ENCODE data around the gene DOCK1. TPM values are rescaled to one million over a fixed set of nuclear protein-coding genes. Genes with fewer than 3 reads are reported as not detected.

DOCK1 gene
- total RNA-seq, 2 experiments from 2014 or later, result 0.13 TPM; not detected in 1

DNA sequence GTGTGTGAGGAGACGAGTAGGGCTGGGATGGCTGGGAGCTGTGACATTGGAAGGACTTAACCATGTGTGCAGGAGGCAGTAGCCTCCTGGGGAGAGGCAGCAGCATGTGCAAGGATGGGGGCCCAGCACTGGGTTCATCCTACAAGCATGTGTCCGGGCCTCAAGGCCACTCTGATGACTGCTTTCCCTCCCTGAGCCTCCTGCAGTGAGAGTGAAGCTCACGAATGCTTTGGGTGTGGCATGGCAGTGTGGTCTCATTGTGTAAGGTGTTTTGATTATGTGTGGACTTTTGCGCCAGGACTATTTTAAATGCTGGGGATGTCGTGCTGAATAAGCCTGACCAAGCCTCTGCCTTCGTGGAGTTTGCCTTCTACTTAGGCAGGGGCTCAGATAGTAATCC lies 413.2 kb downstream of the DOCK1 start:
- H3K4me3 Mint-ChIP-seq, result no peak overlapping the region
- no peaks in the 10 kb centered on the region for H3K4me1 Mint-ChIP-seq
- no peak overlapping the region for H3K27ac Mint-ChIP-seq
- no peak for DNase-seq
- ChIA-PET POLR2A (no interaction called here), CTCF (no interaction called here)
- H3K27me3 Mint-ChIP-seq, result no peaks in the 10 kb centered on the region
- H3K36me3 Mint-ChIP-seq (ENCODE audit: low read depth), result no peaks in the 10 kb centered on the region
- no peaks in the 10 kb centered on the region for H3K9me3 Mint-ChIP-seq

DNA sequence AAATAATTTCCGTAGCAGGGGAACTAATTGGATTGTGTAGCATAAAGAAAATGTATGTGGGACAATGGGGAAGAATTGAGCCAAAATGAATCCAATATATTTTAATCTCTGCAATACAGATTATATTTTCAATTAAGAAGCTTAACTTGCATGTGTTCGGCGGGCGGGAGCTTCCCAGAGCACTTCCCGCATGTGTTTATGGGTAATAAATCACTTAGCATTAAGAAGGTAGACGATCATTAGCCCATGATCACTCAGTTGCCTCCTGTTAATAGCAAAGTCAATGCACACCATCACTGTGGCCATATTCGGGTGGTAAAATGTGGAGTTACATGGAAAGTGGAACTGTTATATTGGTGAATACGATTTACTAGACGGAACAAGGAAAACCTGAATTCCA lies 414.0 kb downstream of the DOCK1 start:
- ChIA-PET POLR2A (no interaction called here), CTCF (no interaction called here)
- Mint-ChIP-seq H3K27ac (no peak overlapping the region), H3K36me3 (ENCODE audit: low read depth) (no peaks in the 10 kb centered on the region), H3K9me3 (no peaks in the 10 kb centered on the region), H3K4me3 (no peak overlapping the region), H3K27me3 (no peaks in the 10 kb centered on the region), H3K4me1 (no peaks in the 10 kb centered on the region)
- DNase-seq, result no peak

DNA sequence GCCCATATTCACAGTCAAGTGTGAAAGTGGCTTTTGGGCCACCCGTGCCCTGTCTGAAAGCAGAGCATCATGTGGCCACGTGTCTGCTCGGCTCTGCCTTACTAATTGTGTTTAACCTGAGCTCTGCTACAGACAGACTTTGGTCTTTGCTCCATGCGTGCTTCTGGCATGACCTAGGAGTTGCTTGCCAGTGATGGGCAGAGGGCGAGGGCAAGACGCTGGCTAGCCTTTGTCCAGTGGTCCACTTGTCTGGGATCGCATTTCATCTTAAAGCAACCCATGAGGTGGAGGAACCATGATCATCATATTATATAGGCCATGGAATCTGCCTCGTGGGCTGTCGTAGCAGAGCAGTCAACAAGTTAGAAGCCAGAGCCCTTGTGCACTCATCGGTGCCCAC lies 414.5 kb downstream of the DOCK1 start:
- Mint-ChIP-seq H3K9me3 (no peaks in the 10 kb centered on the region), H3K4me1 (no peaks in the 10 kb centered on the region), H3K4me3 (no peak overlapping the region), H3K36me3 (ENCODE audit: low read depth) (no peaks in the 10 kb centered on the region), H3K27ac (no peak overlapping the region), H3K27me3 (no peaks in the 10 kb centered on the region)
- ChIA-PET CTCF (no interaction called here), POLR2A (no interaction called here)
- DNase-seq, result no peak

DNA sequence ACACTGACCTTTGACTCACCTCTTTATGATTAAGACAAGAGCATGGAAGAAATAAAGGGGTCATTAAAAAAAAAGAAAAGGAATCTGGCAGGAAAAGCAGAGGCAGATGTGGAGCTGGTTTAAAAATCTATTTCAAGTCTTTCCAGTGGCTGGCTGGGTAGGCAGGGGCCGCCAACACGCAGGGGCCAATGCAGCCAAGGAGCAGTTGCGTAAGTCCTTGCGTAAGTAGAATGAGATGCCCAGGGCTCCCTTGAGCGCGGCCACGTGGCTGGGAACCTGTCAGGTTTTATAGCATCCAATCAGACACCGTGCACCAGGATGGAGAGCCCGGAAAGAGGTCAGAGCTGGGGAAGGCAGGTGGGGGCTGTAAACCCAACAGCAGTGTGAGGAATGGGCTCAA lies 414.9 kb downstream of the DOCK1 start:
- no peaks in the 10 kb centered on the region for H3K36me3 Mint-ChIP-seq (ENCODE audit: low read depth)
- CTCF ChIA-PET, result no interaction called here
- no peaks in the 10 kb centered on the region for H3K4me1 Mint-ChIP-seq
- POLR2A ChIA-PET, result no interaction called here
- H3K9me3 Mint-ChIP-seq, result no peaks in the 10 kb centered on the region
- H3K27ac Mint-ChIP-seq, result no peak overlapping the region
- H3K27me3 Mint-ChIP-seq, result no peaks in the 10 kb centered on the region
- no peak for DNase-seq
- no peak overlapping the region for H3K4me3 Mint-ChIP-seq

DNA sequence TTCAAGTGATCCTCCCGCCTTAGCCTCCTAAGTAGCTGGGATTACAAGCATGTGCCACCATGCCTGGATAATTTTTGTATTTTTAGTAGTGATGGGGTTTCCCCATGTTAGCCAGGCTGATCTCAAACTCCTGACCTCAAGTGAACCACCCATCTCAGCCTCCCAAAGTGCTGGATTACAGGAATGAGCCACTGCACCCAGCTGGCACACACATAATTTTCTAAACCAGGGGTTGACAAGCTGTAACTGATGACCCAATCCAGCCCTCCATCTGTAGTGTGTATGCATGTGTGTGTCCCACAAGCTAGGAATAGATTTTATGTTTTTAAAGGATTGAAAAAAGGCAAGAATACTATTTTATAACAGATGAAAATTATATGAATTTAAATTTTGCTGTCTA lies 417.1 kb downstream of the DOCK1 start:
- Mint-ChIP-seq H3K4me1 (no peaks in the 10 kb centered on the region), H3K4me3 (no peak overlapping the region), H3K36me3 (ENCODE audit: low read depth) (no peaks in the 10 kb centered on the region), H3K27me3 (no peaks in the 10 kb centered on the region), H3K9me3 (no peaks in the 10 kb centered on the region), H3K27ac (no peak overlapping the region)
- DNase-seq, result no peak
- POLR2A ChIA-PET, result no interaction called here
- CTCF ChIA-PET, result interaction anchor here (0.9 kb wide), 1 partner anchor 15 kb away, joined by 3 read pairs; no protein-coding TSS in a partner anchor

DNA sequence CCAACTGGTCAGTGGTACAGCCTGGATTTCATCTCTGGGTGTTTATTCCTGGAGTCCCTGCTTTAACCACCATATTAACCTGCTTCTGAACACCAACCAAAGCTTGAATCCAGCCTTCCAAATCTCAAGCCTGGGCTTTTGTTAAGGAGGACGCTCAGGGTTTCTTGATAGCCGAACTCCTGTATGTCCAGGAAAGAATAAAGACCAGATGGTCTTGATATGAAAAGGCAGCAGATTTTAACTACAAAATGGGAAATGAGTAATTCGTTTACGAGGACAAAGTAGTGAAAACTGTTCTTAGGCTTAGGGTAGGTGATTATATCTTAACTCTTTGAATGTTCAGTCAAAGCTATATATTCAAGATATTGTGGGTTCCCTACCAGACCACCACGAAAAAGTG lies 420.3 kb downstream of the DOCK1 start:
- Mint-ChIP-seq H3K4me3 (no peak overlapping the region), H3K4me1 (no peaks in the 10 kb centered on the region), H3K36me3 (ENCODE audit: low read depth) (no peaks in the 10 kb centered on the region), H3K27ac (no peak overlapping the region), H3K27me3 (no peaks in the 10 kb centered on the region), H3K9me3 (no peaks in the 10 kb centered on the region)
- ChIA-PET POLR2A (no interaction called here), CTCF (interaction anchor here (1.0 kb wide), 1 partner anchor 161 kb away, joined by 3 read pairs; no protein-coding TSS in a partner anchor)
- no peak for DNase-seq

DNA sequence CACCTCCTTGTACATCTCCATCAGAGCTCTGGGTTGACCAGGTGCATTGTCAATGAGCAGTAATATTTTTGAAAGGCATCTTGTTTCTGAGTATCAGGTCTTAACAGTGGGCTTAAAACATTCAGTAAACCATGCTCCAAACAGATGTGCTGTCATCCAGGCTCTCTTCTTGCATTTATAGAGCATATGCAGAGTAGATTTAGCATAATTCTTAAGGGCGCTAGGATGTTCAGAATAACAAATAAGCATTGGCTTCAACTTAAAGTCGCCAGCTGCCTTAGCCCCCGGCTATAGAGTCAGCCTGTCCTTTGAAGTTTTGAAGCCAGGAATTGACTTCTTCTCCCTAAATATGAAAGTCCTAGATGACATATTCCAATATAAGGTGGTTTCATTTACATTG lies 421.7 kb downstream of the DOCK1 start:
- ChIA-PET POLR2A (no interaction called here), CTCF (no interaction called here)
- no peaks in the 10 kb centered on the region for H3K4me1 Mint-ChIP-seq
- no peaks in the 10 kb centered on the region for H3K27me3 Mint-ChIP-seq
- H3K27ac Mint-ChIP-seq, result no peak overlapping the region
- DNase-seq, result no peak
- no peaks in the 10 kb centered on the region for H3K36me3 Mint-ChIP-seq (ENCODE audit: low read depth)
- no peaks in the 10 kb centered on the region for H3K9me3 Mint-ChIP-seq
- H3K4me3 Mint-ChIP-seq, result no peak overlapping the region

DNA sequence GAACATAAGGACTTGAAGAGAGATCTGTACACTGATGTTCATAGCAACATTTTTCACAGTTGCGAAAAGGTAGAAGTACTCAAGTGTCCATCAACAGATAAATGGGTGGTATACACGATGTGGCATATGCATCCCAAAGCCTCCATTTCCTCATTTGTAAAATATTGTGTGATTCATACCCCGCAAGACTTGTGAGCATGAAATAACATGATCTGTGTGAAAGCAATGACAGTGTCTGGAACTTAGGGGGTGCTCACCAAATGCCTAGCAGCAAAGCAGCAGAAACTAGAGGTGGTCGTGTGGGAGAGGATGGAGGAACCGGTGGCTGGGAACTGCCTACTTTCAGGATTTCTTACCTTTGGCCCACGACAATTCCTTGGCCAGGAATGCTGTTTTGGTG lies 426.5 kb downstream of the DOCK1 start:
- H3K4me3 Mint-ChIP-seq, result no peak overlapping the region
- no peaks in the 10 kb centered on the region for H3K27me3 Mint-ChIP-seq
- POLR2A ChIA-PET, result no interaction called here
- no peaks in the 10 kb centered on the region for H3K36me3 Mint-ChIP-seq (ENCODE audit: low read depth)
- H3K9me3 Mint-ChIP-seq, result no peaks in the 10 kb centered on the region
- DNase-seq, result no peak
- H3K27ac Mint-ChIP-seq, result no peak overlapping the region
- no peaks in the 10 kb centered on the region for H3K4me1 Mint-ChIP-seq
- CTCF ChIA-PET, result no interaction called here

DNA sequence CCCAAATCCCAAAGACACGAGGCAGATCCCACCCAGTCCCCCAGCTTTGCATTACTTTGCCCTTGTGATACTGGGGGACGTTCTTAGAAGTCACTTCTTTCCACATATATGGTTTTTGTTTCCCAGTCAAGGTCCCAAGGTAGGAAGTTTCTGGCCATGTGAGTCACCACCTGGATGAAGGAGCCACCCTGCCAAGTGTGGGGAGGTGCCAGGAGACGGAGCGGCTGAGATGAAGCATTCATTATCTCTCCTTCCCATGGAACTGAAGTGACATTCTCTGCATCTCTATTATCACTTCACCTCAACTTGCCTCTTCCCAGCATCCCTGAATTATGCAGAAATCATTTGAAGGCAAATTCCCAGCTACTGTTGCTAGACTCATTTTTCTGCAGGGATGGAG lies 427.4 kb downstream of the DOCK1 start:
- H3K27ac Mint-ChIP-seq, result no peak overlapping the region

DNA sequence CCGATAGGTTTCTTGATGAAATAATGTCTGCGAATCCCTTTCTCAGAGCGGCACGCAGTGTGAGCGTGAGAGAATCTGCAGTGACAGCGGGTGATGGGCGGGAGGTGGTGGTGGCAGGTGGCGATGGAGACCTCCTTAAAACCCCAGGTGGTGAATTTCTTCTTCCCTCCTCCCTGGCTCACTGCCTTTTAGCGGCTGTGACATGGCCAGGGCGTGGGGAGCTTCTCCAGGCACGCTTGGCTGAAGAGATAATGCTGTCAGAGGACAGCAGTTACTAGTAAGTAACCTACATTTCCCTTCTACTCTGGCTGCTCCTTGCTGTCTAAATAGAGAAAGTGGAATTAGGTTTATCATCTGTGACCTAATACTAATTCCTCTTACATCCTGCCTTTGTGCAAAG lies 432.6 kb downstream of the DOCK1 start:
- no peak overlapping the region for H3K4me3 Mint-ChIP-seq
- no peak for DNase-seq
- H3K4me1 Mint-ChIP-seq, result no peaks in the 10 kb centered on the region
- no peak overlapping the region for H3K27ac Mint-ChIP-seq
- ChIA-PET CTCF (interaction anchor here (0.9 kb wide), 1 partner anchor 15 kb away, joined by 3 read pairs; no protein-coding TSS in a partner anchor), POLR2A (no interaction called here)
- H3K27me3 Mint-ChIP-seq, result no peaks in the 10 kb centered on the region
- H3K9me3 Mint-ChIP-seq, result no peaks in the 10 kb centered on the region
- H3K36me3 Mint-ChIP-seq (ENCODE audit: low read depth), result no peaks in the 10 kb centered on the region

More for the DNA sequence above, 427.4 kb downstream of the DOCK1 start:
- ChIA-PET CTCF (no interaction called here), POLR2A (no interaction called here)
- H3K4me3 Mint-ChIP-seq, result no peak overlapping the region
- H3K9me3 Mint-ChIP-seq, result no peaks in the 10 kb centered on the region
- no peaks in the 10 kb centered on the region for H3K36me3 Mint-ChIP-seq (ENCODE audit: low read depth)
- H3K4me1 Mint-ChIP-seq, result no peaks in the 10 kb centered on the region
- H3K27me3 Mint-ChIP-seq, result no peaks in the 10 kb centered on the region
- no peak for DNase-seq

DNA sequence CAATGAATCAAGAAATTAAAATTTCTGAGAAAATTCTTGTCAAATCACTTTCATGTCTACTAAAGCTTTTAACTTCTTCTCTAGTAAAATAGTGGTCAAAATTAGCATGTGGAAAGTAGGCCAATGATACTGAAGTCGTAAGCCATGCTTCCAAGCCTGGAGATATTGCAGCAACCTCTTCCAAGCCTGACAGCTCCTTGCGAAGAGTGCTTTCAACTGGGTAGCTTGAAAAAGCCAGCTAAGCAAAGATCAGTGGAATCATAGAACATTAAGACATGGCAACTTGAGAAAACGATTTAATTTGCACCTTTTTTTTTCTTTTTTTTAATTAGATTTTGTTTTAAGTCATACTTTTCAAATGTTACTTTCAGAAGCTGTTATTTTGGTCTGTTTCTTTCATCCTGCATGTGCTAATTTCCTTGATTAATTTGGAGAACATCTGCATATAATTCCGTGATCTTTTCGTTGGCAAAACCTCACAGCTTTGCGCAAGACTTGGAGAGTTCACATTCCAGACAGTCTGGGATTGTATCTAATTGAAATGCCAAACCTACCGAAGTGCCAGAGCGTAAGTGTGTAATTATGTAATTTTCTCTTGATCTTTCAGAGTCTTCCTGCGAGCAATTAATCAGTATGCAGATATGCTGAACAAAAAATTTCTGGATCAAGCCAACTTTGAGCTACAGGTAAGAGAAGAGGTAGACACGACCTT lies 433.3 kb downstream of the DOCK1 start:
- ChIA-PET CTCF (no interaction called here), POLR2A (no interaction called here)
- no peaks in the 10 kb centered on the region for H3K4me1 Mint-ChIP-seq
- no peaks in the 10 kb centered on the region for H3K27me3 Mint-ChIP-seq
- H3K4me3 Mint-ChIP-seq, result no peak overlapping the region
- DNase-seq, result no peak
- H3K9me3 Mint-ChIP-seq, result no peaks in the 10 kb centered on the region
- H3K27ac Mint-ChIP-seq, result no peak overlapping the region
- H3K36me3 Mint-ChIP-seq (ENCODE audit: low read depth), result no peaks in the 10 kb centered on the region

DNA sequence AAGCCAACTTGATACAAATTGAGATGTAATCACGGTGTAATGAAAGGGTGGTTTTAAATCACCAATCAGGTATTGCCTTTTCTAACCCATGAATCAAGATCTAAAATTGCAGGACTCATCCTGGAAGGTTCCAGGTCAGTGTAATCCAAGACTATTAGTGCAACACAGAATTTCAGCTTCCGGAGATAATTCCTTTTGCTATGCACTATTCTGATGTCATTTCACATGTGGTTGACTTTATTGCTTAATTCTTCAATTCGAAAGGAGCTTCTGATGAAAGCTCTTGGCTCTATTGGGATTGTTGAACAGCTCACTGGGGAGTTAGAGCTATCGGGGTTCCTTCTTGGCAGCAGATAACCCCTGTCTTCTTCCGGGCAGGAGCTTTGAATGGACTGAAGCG lies 438.6 kb downstream of the DOCK1 start:
- Mint-ChIP-seq H3K27ac (no peak overlapping the region), H3K4me3 (no peak overlapping the region), H3K4me1 (no peaks in the 10 kb centered on the region), H3K27me3 (no peaks in the 10 kb centered on the region), H3K36me3 (ENCODE audit: low read depth) (no peaks in the 10 kb centered on the region), H3K9me3 (no peaks in the 10 kb centered on the region)
- no peak for DNase-seq
- ChIA-PET CTCF (no interaction called here), POLR2A (no interaction called here)

DNA sequence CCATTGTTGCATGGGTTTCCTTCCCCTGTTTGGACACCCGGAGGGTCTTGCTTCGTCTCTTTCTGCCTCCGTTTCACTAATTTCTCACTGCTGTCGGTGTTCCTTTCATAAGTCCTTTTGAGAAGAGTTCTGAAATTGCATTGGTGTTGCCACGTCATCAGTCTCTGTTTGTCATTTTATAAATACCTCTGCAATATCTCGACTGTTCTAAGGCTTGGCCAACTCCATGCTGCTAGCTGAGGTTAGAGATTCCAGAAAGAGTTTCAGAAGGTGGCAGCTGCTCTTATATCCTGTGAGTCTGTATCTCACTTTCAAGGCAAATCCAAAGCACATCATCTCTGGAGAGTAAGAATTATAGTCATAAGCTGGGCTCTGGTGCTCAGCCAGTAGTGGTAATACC lies 439.1 kb downstream of the DOCK1 start:
- ChIA-PET POLR2A (no interaction called here), CTCF (no interaction called here)
- no peaks in the 10 kb centered on the region for H3K9me3 Mint-ChIP-seq
- H3K27me3 Mint-ChIP-seq, result no peaks in the 10 kb centered on the region
- no peak for DNase-seq
- no peak overlapping the region for H3K27ac Mint-ChIP-seq
- H3K4me1 Mint-ChIP-seq, result no peaks in the 10 kb centered on the region
- no peak overlapping the region for H3K4me3 Mint-ChIP-seq
- H3K36me3 Mint-ChIP-seq (ENCODE audit: low read depth), result no peaks in the 10 kb centered on the region

DNA sequence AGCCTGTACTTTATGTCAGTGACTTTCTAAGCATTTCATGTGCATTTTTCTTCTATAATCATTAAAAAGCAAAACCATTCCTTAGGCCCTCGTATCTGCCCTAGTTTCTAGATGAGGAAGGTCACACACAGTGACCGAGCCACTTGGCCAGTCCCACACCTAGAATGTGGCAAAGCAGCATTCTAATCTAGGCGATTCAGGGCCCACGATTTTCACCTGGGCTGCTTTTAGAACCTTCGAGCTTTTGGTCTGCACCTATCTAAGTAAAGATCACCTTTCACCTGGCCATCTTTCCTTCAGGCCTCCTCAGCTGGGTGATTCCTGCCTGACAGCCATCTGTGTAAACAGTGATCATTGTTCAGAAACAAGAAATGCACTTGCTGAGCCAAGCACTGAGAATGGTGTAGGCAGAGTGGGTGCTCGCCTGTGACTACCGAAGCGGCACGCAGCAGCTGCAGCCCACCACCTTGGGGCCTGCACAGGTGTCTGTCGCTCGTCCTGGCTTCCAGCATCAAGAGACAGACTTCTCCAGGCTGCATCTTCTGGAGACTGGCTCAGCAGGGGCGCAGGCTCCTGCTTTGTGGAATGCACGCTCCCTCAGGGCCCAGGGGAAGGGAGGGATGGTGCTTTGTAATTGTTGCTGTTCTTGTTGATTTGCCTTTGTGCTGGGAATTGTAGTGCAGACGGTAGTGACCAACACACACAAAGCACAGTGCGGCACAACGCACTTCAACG lies 440.2 kb downstream of the DOCK1 start:
- H3K4me3 Mint-ChIP-seq, result no peak overlapping the region
- ChIA-PET CTCF (no interaction called here), POLR2A (no interaction called here)
- no peak overlapping the region for H3K27ac Mint-ChIP-seq
- no peaks in the 10 kb centered on the region for H3K9me3 Mint-ChIP-seq
- H3K4me1 Mint-ChIP-seq, result no peaks in the 10 kb centered on the region
- no peak for DNase-seq
- no peaks in the 10 kb centered on the region for H3K27me3 Mint-ChIP-seq
- H3K36me3 Mint-ChIP-seq (ENCODE audit: low read depth), result no peaks in the 10 kb centered on the region
